Measurements from ENCODE around the gene DISC1.

Gene DISC1

DNA sequence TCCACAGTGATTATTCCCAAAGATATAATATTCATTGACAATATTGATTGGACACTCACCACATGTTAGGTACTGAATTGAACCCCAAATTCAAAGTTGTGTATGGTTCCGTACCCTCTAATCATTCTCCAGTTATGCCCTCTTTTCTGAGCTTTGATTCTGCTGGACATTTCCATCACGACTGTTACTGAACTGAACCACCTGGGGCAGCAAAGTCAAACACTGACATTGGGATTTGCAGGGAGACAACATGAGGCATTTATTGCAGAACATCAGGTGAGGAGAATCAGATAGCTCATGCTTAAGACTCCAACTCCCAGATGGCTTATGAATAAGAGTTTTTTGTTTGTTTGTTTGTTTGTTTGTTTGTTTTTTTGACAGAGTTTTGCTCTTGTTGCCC lies 420.9 kb downstream of the DISC1 start:
- H3K9me3 Mint-ChIP-seq: no peaks in the 10 kb centered on the region
- H3K27me3 Mint-ChIP-seq (ENCODE audit: low read depth): peaks cover 5% of the 10 kb centered on the region
- H3K27ac Mint-ChIP-seq: no peak overlapping the region
- H3K36me3 Mint-ChIP-seq (ENCODE audit: low read depth): no peaks in the 10 kb centered on the region
- no peak overlapping the region for H3K4me3 Mint-ChIP-seq
- TF ChIP-seq, protein P1, sequence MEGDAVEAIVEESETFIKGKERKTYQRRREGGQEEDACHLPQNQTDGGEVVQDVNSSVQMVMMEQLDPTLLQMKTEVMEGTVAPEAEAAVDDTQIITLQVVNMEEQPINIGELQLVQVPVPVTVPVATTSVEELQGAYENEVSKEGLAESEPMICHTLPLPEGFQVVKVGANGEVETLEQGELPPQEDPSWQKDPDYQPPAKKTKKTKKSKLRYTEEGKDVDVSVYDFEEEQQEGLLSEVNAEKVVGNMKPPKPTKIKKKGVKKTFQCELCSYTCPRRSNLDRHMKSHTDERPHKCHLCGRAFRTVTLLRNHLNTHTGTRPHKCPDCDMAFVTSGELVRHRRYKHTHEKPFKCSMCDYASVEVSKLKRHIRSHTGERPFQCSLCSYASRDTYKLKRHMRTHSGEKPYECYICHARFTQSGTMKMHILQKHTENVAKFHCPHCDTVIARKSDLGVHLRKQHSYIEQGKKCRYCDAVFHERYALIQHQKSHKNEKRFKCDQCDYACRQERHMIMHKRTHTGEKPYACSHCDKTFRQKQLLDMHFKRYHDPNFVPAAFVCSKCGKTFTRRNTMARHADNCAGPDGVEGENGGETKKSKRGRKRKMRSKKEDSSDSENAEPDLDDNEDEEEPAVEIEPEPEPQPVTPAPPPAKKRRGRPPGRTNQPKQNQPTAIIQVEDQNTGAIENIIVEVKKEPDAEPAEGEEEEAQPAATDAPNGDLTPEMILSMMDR (IDR thresholded peaks at IDR 0.05; ENCODE audit: unreplicated experiment in 3 of 3): no peak
- peaks cover 4% of the 10 kb centered on the region for H3K4me1 Mint-ChIP-seq

GRCh38 chr1:232048481-232048880 lies 421.9 kb downstream of the DISC1 start:
- no peaks in the 10 kb centered on the region for H3K9me3 Mint-ChIP-seq
- H3K27ac Mint-ChIP-seq: no peak overlapping the region
- H3K4me3 Mint-ChIP-seq: no peak overlapping the region
- TF ChIP-seq, protein P1 (IDR thresholded peaks at IDR 0.05; ENCODE audit: unreplicated experiment in 3 of 3): no peak
- peaks cover 5% of the 10 kb centered on the region for H3K27me3 Mint-ChIP-seq (ENCODE audit: low read depth)
- H3K36me3 Mint-ChIP-seq (ENCODE audit: low read depth): no peaks in the 10 kb centered on the region
- H3K4me1 Mint-ChIP-seq: peaks cover 4% of the 10 kb centered on the region

- H3K36me3 Mint-ChIP-seq (ENCODE audit: low read depth): no peaks in the 10 kb centered on the region
- no peak overlapping the region for H3K4me3 Mint-ChIP-seq
- no peak overlapping the region for H3K27ac Mint-ChIP-seq
- H3K9me3 Mint-ChIP-seq: no peaks in the 10 kb centered on the region
- peaks cover 4% of the 10 kb centered on the region for H3K4me1 Mint-ChIP-seq
- TF ChIP-seq, protein P1 (IDR thresholded peaks at IDR 0.05; ENCODE audit: unreplicated experiment in 3 of 3): no peak
- peaks cover 5% of the 10 kb centered on the region for H3K27me3 Mint-ChIP-seq (ENCODE audit: low read depth)
These were observed 422.7 kb downstream of the DISC1 start for GRCh38 chr1:232049335-232049734.

DNA sequence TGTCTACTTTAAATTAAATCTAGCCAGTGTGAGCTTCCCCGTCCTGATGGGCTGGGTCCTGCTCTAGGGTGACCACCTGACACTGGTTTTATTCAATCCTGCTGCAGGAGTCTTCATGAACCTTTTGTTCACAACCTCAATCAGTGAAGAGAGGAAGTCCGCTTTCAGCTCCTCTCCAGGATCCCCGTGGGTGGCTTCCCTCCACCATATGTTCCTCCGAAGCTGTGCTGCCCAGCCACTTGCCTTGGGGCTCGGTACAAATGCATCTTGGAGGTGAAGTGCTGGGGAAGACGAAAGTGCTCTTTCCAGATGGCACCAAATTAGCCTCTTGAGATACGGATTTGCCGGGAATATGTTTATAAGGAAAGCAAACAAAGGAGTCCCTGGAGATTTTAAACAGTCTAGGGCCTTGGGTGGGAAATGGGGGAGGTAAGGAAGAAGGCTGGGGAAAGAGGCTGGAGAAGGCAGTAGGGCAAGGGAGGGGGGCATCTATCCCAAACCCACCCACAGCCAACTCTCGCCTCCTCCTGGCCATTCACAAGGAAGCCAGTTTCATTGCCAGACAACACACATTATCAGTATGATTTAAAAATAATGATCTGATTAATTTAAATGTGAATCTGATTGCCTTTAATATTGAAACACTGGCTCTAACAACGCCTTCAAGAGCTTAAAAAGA lies 430.8 kb downstream of the DISC1 start:
- Mint-ChIP-seq H3K4me1 (peaks cover 5% of the 10 kb centered on the region), H3K4me3 (no peak overlapping the region), H3K27ac (no peak overlapping the region), H3K36me3 (ENCODE audit: low read depth) (no peaks in the 10 kb centered on the region), H3K27me3 (ENCODE audit: low read depth) (peaks cover 15% of the 10 kb centered on the region), H3K9me3 (peaks cover 3% of the 10 kb centered on the region)
- TF ChIP-seq, protein P1 (IDR thresholded peaks at IDR 0.05; ENCODE audit: unreplicated experiment in 3 of 3): no peak

DNA sequence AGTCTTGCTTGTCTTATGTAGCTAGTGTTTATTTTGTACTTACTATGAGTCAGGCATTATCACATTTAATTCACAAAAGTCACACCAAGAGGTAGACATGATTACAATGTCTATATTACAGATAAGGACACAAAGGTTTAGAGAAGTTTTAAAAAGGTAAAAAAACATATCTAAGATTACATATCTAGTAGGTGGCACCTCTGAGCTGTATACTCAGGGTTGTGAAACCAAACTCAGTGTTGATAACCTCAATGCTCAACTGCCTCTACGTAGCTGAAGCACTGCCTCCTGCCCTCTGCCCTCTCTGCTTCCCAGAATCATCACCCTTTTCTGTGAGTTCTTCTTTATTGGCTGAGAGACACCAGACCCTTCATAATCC lies 431.3 kb downstream of the DISC1 start:
- Mint-ChIP-seq H3K4me3 (no peak overlapping the region), H3K27me3 (ENCODE audit: low read depth) (peaks cover 15% of the 10 kb centered on the region), H3K27ac (no peak overlapping the region), H3K4me1 (peaks cover 5% of the 10 kb centered on the region), H3K9me3 (peaks cover 3% of the 10 kb centered on the region), H3K36me3 (ENCODE audit: low read depth) (no peaks in the 10 kb centered on the region)
- TF ChIP-seq, protein P1 (IDR thresholded peaks at IDR 0.05; ENCODE audit: unreplicated experiment in 3 of 3): no peak

DNA sequence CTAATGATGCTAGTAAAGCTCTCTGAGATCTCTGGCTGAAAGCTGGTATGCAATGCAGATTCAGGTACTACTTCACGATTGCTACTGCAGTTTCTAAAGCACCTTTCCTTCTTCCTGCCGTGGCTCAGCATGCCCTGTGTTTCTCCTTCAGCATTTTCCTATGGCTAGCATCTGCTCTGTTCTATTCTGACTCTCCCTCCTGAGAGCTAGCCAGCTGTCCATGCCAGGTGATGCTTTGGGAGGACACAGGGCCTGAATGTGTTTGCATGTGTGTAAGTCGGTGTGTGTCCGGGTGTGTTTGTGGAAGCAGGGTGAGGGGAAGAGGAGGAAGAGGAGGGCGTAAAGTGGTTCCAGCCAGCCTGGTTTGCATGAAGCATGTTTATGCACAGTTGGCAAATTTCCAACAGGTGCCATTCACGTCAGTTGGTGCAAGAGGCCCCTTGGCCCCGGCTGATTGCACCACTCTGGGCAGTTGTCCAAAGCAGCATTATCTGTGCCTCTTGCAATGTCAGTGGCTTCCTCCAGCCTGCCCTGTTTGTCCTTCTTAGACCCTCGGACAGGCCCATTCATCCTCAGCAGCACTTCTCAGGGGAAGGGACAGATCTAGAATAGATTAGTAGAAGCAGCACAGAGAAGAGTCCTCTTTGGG lies 433.3 kb downstream of the DISC1 start:
- Mint-ChIP-seq H3K9me3 (peaks cover 3% of the 10 kb centered on the region), H3K4me3 (no peak overlapping the region), H3K36me3 (ENCODE audit: low read depth) (no peaks in the 10 kb centered on the region), H3K27ac (no peak overlapping the region), H3K4me1 (peaks cover 5% of the 10 kb centered on the region), H3K27me3 (ENCODE audit: low read depth) (peaks cover 15% of the 10 kb centered on the region)
- TF ChIP-seq, protein P1 (IDR thresholded peaks at IDR 0.05; ENCODE audit: unreplicated experiment in 3 of 3): no peak

All from nephron (organoid).